Stimulated activated CD4-positive, alpha-beta T cell treated with anti-CD3 and anti-CD28 coated beads, TNF-alpha, amount 100 ng/mL, for 48 hours (primary cell): Measurements from ENCODE around the gene HAND1.
"Not testable (repeated sequence)": the region's sequence is repeated elsewhere in the genome, so short reads cannot be mapped to it uniquely, and the experiment has no call there.

Experiments used
- DNase-seq, 3 donors: peaks; one replicate each; pipeline ENCODE4 v3.0.0-alpha.2; 2020; ENCODE audit warnings: low read depth in 3 of 3

HAND1 gene

DNA sequence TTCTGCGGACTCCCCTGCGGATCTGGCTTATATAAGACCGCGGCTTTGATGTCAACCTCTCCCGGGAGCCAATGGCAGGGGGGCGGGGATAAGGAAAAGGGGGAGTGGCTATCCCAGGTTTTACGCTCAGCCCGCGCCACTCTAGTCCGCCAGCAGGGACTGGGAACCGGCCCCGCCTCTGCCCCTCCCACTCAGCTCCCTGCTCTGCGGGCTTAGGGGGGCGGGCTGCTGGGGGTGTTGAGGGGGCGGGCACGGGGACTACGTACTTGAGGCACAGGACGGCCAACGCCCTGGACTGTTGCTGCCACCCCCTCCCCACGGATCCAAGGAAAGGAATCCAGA lies at the start of gene HAND1:
HAND1 (minus strand) TSS at position 4 of the 342 bp plus-strand sequence. CDS start 219 bp downstream, outside the sequence.
- no peak for DNase-seq

DNA sequence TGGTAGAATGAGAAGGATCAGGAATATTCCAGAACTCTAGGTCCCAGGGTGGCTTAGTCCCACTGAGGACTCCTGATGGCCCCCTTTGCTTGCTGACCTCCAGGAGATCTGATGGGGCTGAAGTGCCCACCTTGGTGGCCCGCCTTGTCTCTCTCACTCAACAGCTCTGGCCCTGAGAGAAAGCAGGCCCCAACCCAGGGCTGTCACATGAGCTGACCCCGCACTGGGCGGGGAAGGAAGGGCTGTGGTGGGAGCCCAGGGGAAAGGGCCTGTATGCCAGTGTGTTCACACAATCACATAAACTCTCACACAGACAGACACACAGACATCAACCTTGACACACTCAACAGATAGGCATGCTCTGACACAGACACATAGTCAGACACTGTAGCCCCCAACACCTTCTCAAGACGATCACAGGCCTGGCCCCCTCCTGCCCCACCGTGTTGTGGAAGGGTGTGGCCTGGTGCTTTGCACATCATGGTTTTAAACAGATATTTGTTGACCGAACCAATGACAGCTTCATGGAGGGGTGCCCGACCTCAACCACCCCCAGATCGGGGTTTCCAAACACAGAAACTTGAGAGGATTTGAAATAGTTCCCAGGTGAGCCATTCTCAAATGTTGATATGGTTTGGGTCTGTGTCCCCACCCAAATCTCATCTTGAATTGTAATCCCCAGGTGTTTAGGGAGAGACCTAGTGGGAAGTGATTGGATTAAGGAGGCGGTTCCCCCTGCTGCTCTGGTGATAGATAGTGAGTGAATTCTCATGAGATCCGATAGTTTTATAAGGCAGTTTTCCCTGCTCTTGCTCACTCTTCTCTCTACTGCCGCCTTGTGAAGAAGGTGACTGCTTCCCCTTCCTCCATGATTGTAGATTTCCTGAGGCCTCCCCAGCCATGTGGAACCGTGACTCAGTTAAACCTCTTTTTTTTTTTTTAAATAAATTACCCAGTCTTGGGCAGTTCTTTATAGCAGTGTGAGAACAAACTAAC lies 48.5 kb upstream of the HAND1 start:
- no peak for DNase-seq

DNA sequence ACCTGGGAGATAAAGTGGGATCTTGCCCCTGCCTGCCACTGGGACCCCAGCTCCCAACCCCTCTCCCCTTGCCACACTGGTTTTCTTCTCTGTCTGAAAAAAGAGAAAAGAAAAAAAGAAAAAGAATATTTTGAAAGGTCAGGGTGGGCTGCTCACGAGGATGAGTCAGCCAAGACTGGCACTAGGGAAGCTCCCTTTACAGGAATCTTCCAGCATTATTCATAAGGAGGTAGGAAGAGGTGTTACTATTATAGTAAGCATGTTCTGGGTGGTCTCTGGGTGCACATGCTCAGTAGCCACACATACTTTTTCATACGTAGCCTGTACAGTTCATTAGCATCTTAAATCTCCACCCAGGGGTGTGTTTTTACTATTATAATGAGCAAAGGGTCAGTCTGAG lies 46.8 kb upstream of the HAND1 start:
- no peak for DNase-seq

DNA sequence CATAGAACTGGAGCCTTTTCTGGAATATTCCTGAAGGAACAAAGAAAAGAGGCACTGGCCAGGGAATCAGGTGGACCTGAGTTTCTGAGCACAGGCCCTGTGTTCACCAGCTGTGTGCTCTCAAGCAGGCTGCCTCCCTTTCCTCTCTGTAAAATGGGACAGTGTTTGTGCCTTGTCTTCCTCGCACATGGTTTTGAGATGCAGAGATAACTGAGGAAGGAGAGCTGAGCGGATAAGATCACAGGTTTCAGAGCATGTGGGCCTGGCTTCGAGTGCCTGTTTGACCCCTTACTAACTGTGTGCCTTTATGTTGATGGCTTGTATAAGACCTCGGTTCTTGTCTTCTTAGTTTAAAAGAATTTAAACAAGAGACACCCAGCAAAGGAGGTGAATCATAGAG lies 46.2 kb upstream of the HAND1 start:
- DNase-seq: no peak

DNA sequence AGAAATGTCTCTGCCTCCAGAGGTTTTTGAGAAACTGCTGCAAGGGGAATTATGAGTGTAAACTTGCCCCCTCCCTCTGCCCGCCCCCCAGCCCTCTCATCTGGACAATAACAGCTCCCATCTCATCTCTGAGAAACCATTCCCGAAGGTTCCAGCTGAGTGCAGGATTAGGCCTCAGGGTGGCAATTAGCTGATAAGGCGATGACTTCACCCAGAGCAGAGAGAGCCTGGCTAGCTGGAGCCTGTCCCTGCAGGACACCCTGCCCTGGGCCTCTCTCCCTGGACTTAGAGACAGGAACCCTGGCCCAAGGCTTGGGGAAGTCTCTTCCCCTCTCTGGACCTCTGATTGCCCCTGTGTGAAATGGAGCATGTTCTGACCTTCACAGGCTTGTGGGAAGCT lies 45.7 kb upstream of the HAND1 start:
- DNase-seq: no peak

DNA sequence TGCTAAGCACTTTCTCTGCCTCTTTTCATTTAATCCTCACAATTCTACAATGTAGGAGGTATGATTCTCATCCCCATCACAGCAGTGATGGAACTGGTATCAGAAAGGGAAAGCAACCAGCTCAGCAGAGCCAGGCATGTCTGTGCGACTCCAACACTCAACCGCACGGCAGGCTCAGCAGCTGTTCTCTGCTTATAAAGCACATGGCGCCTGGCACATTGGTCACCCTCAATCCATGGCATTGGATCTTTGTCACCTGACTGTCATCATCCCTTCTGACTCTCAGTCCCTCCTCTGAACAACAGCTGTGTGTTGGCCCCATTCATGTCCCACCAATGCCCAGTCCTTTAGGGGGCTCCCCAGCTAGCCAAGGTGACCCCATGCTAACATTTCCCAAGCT lies 45.1 kb upstream of the HAND1 start:
- DNase-seq: no peak

DNA sequence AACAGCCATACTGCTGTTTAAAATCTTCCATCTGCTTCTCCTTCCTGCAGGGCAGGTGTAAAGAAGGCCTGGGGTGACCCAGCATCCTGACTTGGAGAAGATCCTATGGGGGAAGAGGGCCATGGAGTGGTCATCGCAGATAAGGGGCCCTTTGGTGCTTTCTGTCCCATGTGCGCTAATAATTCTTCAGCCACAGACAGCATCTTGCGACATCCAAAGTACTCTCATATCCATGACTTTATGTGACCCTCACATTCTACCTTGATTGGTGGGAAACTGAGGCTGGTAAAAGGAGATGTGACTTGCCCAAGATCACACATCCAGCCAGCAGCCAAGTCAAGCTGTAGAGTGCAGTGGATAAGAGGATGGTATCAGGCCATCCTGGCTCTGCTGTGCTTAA lies 44.3 kb upstream of the HAND1 start:
- DNase-seq: no peak

DNA sequence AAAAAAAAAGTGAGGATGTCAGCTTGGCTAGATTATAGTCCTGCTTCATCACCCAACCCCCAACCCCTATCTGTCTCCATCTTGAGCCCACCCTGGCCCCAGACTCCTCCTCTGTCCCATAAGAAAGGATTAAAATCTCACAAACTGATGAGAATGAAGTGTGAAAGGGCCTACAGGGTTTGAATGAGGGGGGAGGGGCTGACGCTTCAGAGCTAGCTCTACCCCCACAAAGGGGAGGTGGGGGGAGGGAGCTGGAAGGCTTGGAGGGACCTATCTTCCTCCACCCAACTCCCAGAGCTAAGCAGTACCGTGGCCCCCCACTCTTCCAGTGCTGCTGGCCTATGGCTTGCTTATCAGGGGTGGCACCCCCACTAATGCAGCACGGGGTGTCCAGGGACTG lies 43.7 kb upstream of the HAND1 start:
- no peak for DNase-seq

DNA sequence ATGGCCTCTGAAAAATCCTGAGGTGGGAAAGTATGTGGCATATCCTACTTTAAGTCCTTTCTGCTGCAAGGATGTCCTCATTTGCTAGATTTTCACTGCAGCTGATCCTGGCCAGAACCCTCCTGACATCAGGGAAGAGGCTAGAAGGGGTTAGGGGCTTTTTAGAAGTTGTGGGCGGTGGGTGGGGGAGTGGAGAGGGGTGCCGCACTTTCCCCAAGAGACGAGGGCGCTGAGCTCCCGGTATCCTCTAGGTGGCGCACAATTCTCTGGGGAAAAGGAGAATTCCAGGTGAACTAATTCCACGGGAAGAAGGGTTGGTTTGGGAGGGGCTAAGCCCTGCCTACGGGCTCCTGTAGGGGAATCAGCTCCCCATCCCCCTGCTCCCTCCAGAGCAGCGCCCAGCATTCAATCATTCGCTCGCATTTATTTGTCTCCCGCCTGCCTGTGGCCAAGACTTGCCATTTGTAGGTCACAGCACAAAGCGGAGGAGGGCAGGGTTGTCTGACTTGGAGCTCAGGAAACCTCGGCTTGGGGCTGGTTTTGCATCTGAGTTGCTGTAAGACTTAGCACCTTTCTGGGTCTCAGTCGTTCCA lies 42.9 kb upstream of the HAND1 start:
- DNase-seq: no peak

DNA sequence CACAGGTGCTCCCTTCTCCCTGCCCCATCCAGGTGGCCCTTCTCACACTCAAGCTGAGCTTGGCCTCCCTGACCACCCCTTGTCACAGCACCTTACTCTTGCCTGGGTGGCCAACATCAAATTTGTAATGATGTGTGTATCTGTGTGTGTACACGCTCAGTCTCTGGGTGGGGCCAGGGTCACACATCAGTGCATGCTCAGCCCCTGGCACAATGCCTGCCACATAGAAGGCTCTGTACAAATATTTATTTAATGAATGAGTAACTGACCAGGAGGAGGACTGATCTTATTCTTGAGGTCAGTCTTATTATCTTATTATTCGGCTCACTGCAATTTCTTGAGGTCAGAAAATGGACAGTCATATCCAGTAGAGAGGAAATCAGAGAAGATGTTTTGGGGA lies 41.3 kb upstream of the HAND1 start:
- no peak for DNase-seq

DNA sequence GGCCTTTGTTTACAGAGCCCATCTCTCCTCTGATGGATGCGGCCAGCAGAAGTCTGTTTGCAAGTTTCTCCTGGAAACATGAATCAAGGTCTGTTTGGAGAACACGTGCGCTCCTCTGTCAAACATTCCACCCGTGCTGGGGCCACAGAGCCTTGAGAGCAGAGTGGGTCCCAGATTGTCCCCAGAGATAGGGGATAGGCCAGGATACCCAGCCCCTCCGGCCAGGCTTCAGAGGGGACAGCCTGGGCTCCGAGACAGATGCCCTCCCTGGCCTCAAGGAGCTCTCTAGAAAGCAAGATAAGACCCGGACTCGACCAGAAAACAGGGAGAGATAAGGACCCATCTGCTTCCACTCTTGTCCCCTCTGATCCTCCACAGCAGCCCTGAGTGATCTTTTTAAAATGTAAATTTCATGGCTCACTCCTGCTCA lies 40.4 kb upstream of the HAND1 start:
- no peak for DNase-seq

DNA sequence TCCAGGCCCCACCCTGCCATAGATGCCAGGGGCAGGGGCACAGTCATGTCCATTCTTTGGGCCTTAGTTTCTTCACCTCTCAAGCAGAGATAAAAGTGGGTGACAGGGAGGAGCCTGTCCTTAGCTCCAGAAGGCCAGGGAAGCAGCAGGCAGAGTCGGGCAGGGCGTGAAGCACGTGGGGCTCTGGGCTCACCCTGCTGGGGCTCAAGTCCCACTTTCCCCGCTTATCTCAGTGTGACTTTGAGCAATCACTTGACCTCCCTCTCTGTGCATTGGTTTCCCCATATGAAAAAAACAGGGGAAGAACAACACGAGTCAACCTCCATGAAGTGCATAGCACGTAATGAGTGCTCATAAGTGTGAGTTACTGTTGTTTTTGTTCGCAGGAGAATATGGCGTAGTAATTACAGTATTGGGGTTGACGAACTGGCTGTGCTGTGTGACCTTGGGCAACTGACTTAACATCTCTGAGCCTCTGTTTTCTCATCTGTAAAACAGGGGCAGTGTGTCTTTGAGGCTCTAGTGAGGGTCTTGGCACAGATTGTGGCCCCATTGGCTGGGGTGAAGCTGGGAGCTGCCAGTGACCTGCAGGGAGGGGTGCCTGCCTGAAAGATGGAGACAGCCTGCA lies 39.9 kb upstream of the HAND1 start:
- DNase-seq: no peak

DNA sequence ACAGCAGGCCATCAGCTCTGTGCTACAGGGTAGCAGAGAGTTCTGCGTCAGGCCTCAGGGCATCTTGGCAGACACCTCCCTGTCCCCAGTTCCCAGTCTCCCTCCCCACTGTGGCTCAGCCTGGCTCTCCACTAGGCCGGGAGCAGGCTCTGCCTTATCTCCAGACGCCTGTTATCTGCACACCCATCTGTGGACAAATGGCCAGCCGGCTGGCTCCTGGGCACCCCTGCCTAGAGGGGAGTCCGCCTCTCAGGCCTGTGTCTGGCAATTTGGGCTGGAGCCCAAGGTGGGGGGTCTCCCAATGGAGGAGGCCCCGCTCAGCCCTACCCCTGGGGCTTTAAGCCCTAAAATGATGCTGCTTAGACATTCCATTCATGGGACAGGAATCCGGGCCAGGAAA lies 39.2 kb upstream of the HAND1 start:
- no peak for DNase-seq

DNA sequence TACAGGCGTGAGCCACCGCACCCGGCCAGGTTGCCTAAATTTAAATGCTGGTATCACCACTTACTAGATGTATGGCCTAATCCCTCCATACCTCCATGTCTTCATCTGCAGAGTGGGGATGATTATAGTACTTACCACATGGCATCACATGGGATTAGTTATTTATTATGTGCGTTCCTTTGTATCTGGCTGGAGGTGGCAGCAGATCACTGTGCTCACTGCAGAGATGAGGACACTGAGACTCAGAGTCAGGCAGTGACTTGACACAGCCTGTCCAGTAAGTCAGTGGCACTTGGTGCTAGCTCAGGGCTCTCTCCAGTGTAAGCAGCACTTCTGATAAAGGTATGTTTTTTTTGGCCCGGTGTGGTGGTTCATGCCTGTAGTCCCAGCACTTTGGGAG lies 38.4 kb upstream of the HAND1 start:
- no peak for DNase-seq

DNA sequence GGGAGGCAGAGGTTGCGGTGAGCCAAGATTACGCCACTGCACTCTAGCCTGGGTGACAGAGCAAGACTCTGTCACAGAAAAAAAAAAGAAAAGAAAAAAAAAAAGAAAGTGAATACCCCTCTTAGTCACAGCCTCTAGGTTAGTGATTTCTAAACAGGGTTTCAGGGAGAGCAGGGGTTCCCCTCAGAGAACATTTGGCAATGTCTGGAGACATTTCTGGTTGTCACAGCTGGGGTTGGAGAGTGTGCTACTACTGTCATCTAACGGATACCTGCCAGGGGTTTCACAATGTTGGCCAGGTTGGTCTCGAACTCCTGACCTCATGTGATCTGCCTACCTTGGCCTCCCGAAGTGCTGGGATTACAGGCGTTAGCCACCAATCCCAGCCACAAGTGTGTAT lies 37.5 kb upstream of the HAND1 start:
- not testable (repeated sequence) for DNase-seq

DNA sequence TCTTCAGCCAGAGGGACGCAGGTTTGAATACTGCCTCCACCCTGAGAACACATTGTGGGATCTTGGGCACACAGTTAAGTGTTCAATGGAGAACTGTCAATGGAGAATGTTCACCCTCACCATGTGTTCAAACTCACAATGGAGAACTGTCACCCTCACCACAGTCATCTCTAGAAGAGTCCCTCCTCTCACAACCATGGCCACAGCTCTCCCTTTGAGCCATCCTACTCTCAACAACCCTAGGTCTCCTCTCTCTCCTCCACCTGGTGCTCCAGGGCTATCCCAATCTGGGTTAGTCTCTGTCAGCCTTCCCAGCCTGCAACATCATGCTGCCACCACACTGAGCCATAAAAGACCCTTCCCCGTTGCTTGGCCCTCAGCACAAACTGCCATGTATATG lies 36.3 kb upstream of the HAND1 start:
- no peak for DNase-seq

DNA sequence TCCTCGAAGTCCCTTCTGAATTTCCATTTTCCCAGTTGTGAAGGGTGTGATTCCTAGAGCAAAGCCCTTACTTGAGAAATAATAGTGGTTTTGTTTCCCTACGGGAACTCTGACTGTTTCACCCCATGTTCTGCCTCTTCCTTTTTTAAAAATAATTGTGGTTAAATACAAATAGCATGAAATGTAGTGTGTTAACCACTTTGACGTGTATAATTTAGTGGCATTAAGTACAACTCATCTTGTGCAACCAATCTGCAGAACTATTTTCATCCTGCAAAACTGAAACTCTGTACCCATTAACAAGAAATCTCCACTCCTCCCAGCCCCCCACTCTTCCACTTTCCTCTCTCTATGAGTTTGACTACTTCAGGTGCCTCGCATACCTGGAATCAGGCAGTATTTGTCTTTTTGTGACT lies 35.6 kb upstream of the HAND1 start:
- DNase-seq: no peak

DNA sequence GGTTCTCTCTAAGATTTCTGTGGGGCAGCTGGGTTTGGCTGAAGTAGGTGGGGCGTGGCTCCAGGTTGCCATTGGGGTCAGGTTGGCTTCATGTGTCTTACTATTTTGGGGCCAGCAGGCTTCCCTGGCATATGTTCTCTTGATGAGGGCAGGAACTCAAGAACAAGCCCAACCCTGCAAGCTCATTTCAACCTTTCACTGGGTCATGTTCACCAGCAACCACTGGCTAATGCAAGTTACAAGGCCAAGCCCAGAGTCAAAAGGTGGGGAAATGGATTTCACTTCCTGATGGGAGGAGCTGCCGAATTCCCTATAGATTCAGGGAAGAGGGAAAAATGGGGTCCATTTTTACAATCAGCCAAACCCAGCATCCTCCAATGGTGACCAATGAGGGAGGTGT lies 34.0 kb upstream of the HAND1 start:
- no peak for DNase-seq

DNA sequence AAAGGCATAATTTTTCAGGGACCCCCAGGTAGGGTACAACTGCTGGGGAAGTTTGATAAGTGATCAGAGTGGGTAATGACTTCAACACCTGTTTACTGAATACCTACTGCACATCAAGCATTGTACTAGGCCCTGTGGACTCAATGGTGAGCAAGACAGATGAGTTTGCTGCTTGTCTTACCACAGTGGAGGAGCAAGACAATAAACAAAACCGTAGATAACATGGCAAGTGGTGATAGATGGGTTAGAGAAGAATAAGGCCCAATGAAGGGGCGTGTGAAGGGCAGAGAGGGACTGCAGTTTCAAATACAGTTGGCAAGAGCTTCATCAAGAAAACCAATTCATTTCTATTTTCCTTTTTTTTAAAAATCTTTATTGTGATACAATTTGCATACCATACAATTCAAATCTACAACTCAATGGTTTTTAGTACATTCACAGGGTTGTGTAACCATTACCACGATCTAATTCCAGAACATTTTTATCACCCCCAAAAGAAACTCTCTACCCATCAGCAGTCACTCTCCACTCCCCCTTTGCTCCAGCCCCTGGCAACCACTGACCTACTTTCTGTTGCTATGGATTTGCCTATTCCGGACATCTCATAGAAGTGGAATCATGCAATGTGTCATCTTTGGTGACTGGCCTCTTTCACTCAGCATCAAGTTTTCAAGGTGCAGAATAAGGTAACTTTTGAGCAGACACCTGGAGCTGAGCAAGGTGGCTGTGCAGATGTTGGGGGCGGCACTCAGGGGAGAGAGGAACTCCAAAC lies 31.9 kb upstream of the HAND1 start:
- no peak for DNase-seq

DNA sequence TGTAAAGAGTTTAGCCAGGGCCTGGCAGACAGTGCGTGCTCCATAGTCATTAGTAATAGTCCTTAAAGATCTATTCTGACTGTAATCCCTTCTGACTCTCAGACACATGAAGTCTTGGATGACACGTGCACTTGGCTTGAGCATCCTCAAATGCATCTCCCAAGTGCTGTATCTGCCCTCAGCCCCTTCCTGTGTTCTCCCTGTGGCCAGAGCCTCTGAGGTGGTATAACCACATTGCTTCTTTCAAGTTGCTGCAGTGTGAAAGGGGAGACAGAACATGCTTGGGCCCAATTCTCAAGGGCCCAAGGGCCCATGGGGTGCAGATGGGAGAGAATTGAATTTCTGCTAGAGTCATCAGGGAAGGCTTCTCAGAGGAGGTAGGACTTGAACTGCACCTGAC lies 30.1 kb upstream of the HAND1 start:
- no peak for DNase-seq

DNA sequence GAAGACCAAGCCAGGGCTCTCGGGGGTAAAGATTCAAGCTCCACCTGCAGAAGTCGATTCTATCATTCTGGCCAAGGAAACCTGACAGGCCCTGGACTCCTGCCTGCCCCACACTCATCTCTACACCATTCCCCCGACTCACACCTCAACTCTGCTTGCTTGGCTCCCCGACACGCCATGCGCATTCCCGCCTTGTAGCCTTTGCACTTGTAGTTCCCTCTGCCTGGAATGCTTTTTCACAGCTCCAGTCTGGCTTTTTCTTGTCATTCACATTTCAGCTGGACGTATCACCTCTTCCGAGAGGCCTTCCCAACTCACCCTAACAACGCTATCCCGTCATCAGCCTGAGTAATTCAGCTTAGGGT lies 28.7 kb upstream of the HAND1 start:
- DNase-seq: no peak

DNA sequence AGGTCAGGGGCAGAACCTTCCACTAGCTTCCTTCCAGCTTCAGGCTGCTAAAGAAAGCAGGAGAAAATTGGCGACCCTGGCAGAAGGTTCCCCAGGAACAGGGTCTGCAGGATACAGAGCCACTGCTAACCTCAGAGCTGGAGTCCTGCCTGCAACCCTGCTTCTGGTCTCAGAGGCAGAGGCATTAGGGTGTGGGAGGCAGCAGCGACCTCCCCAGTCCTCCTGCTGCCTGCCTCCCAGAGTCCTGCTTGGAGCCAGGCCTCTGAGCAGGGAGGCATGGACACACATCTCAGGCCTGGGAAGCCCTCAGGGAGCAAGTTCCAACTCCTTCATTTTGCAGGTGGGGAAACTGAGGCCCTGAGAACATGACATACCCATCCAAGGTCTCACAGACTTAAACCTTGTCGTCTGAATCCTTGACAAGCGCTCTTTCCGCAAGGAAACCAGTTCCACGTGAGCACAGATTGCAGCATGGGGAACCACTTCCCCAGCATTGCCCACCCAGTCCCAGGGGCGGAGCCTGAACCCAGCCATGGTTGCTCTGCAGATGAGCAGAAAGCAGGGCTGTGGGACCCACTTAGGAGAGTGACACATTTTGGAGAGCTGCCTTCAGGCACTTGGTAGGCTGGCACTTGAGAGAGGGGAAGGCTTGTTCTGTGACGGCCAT lies 28.2 kb upstream of the HAND1 start:
- DNase-seq: no peak
